Stimulated activated CD4-positive, alpha-beta T cell treated with anti-CD3 and anti-CD28 coated beads, Interleukin-4, amount 100 ng/mL, for 24 hours (primary cell): ENCODE results near the gene USP46.

Experiments
- DNase-seq: peaks from one replicate; pipeline ENCODE4 v3.0.0-alpha.2; 2020

The USP46 gene

GRCh38 chr4:52659001-52659721, at the start of gene USP46:
Gene USP46, minus strand, starts transcription at chr4:52659301. Its CDS starts 151 bp downstream, at chr4:52659150.
- DNase-seq, result peak; percentile 51

GRCh38 chr4:52704661-52705060, 45.6 kb upstream of the USP46 start:
- DNase-seq, result no peak

- no peak for DNase-seq
Observed at GRCh38 chr4:52704133-52704532, 45.0 kb upstream of the USP46 start.

GRCh38 chr4:52701207-52701606, 42.1 kb upstream of the USP46 start:
- DNase-seq, result no peak

GRCh38 chr4:52694936-52695335, 35.8 kb upstream of the USP46 start:
- no peak for DNase-seq

GRCh38 chr4:52693492-52693891, 34.4 kb upstream of the USP46 start:
- DNase-seq, result no peak

GRCh38 chr4:52689096-52689495, 30.0 kb upstream of the USP46 start:
- DNase-seq, result no peak

GRCh38 chr4:52687696-52688095, 28.6 kb upstream of the USP46 start:
- no peak for DNase-seq

- no peak for DNase-seq
Observed at GRCh38 chr4:52685316-52685715, 26.2 kb upstream of the USP46 start.

- DNase-seq, result no peak
Observed at GRCh38 chr4:52684896-52685295, 25.8 kb upstream of the USP46 start.

GRCh38 chr4:52680381-52680780, 21.3 kb upstream of the USP46 start:
- no peak for DNase-seq

GRCh38 chr4:52676536-52676935, 17.4 kb upstream of the USP46 start:
- DNase-seq, result no peak

- DNase-seq, result no peak
Observed at GRCh38 chr4:52675111-52675510, 16.0 kb upstream of the USP46 start.

GRCh38 chr4:52670739-52671138, 11.6 kb upstream of the USP46 start:
- DNase-seq, result no peak

- no peak for DNase-seq
Observed at GRCh38 chr4:52670121-52670520, 11.0 kb upstream of the USP46 start.

- DNase-seq, result no peak
Observed at GRCh38 chr4:52665592-52665991, 6.5 kb upstream of the USP46 start.

- DNase-seq, result no peak
Observed at GRCh38 chr4:52664479-52664878, 5.4 kb upstream of the USP46 start.

- DNase-seq, result no peak
Observed at GRCh38 chr4:52661966-52662690, 3.0 kb upstream of the USP46 start.

GRCh38 chr4:52660643-52661042, 1.5 kb upstream of the USP46 start:
- no peak for DNase-seq

GRCh38 chr4:52659722-52660261, 691 bp upstream of the USP46 start:
- DNase-seq, result no peak

- DNase-seq, result no peak
Observed at GRCh38 chr4:52658641-52659000, 480 bp downstream of the USP46 start.

- DNase-seq, result no peak
Observed at GRCh38 chr4:52657618-52658501, 1.2 kb downstream of the USP46 start.

- DNase-seq, result no peak
Observed at GRCh38 chr4:52657292-52657617, 1.8 kb downstream of the USP46 start.

GRCh38 chr4:52655506-52655905, 3.6 kb downstream of the USP46 start:
- DNase-seq, result no peak
